Activated T-helper 1 cell treated with anti-CD3 and anti-CD28 coated beads, Interleukin-12 subunit alpha, Interleukin-12 subunit beta, Interleukin-2, Interleukin-4 antibody, amounts not matched to agents 30 ng/mL and 10 ng/mL and 1 ng/mL, durations not matched to agents 14 hours and 24 hours and 36 hours (primary cell): Measurements from ENCODE around the gene ODAD3. TPM values are rescaled to one million over a fixed set of nuclear protein-coding genes. Genes with fewer than 3 reads are reported as not detected.
A peak's percentile ranks its signal among the peaks of the same experiment; 100 is the strongest.

Source experiments
- DNase-seq: peaks from one replicate; pipeline ENCODE4 v3.0.0; 2021; ENCODE audit warnings: low spot score
- H3K27ac Mint-ChIP-seq: one replicate; pipeline ENCODE4 v1.8.0; 2021; ENCODE audit warnings: mild to moderate bottlenecking, mixed read lengths
- H3K27me3 Mint-ChIP-seq: one replicate; pipeline ENCODE4 v1.8.0; 2022; ENCODE audit warnings: mild to moderate bottlenecking, moderate library complexity, mixed read lengths; ENCODE audit not compliant: insufficient read depth
- H3K36me3 Mint-ChIP-seq: one replicate; pipeline ENCODE4 v1.8.0; 2021; ENCODE audit warnings: low read depth, mixed read lengths
- H3K4me1 Mint-ChIP-seq: one replicate; pipeline ENCODE4 v1.8.0; 2021; ENCODE audit warnings: low read depth, mixed read lengths
- H3K4me3 Mint-ChIP-seq: one replicate; pipeline ENCODE4 v1.8.0; 2021; ENCODE audit warnings: mild to moderate bottlenecking, moderate library complexity, mixed read lengths
- H3K9me3 Mint-ChIP-seq: one replicate; pipeline ENCODE4 v1.8.0; 2021; ENCODE audit warnings: mixed read lengths
- intact Hi-C: fragments of 100-400 bp; cut with micrococcal nuclease; formaldehyde crosslinking; loops from one replicate; pipeline ENCODE4 v1.15.1; 2024
- total RNA-seq: library from RNA; stranded (reverse); gene quantifications from 2 replicates; pipeline ENCODE4 v1.2.3, GENCODE V29; 2022

The ODAD3 gene
- total RNA-seq, 1 donor from 2014 or later: not detected

- DNase-seq: no peak
- Mint-ChIP-seq H3K4me1 (no peaks in the 10 kb centered on the region), H3K36me3 (no peaks in the 10 kb centered on the region), H3K27me3 (peaks cover 6% of the 10 kb centered on the region), H3K9me3 (no peaks in the 10 kb centered on the region), H3K27ac (no peak overlapping the region), H3K4me3 (no peak overlapping the region)
- intact Hi-C loops: no loop called here
These were observed 34.1 kb downstream of the ODAD3 start for GRCh38 chr19:11400798-11401197.

GRCh38 chr19:11399667-11400066 is 35.3 kb downstream of the ODAD3 start:
- H3K4me3 Mint-ChIP-seq: no peak overlapping the region
- peaks cover 6% of the 10 kb centered on the region for H3K4me1 Mint-ChIP-seq
- H3K9me3 Mint-ChIP-seq: no peaks in the 10 kb centered on the region
- H3K27me3 Mint-ChIP-seq: peaks cover 7% of the 10 kb centered on the region
- H3K36me3 Mint-ChIP-seq: no peaks in the 10 kb centered on the region
- H3K27ac Mint-ChIP-seq: no peak overlapping the region
- intact Hi-C loops: no loop called here
- DNase-seq: no peak

- Mint-ChIP-seq H3K27ac (peak overlapping the region; percentile 44), H3K4me1 (peaks cover 6% of the 10 kb centered on the region), H3K4me3 (no peak overlapping the region), H3K36me3 (no peaks in the 10 kb centered on the region), H3K27me3 (peaks cover 7% of the 10 kb centered on the region), H3K9me3 (no peaks in the 10 kb centered on the region)
- intact Hi-C loops: no loop called here
- DNase-seq: no peak
These were observed 37.8 kb downstream of the ODAD3 start for GRCh38 chr19:11397089-11397610.

GRCh38 chr19:11390933-11391680 is 43.8 kb downstream of the ODAD3 start:
- Mint-ChIP-seq H3K4me3 (no peak overlapping the region), H3K4me1 (peaks cover 6% of the 10 kb centered on the region), H3K27ac (no peak overlapping the region), H3K9me3 (no peaks in the 10 kb centered on the region), H3K36me3 (no peaks in the 10 kb centered on the region), H3K27me3 (peaks cover 9% of the 10 kb centered on the region)
- DNase-seq: no peak
- intact Hi-C loops: no loop called here

- no peak for DNase-seq
- intact Hi-C loops: no loop called here
- Mint-ChIP-seq H3K27ac (no peak overlapping the region), H3K27me3 (peaks cover 9% of the 10 kb centered on the region), H3K9me3 (no peaks in the 10 kb centered on the region), H3K36me3 (no peaks in the 10 kb centered on the region), H3K4me3 (no peak overlapping the region), H3K4me1 (peaks cover 4% of the 10 kb centered on the region)
These were observed 44.6 kb downstream of the ODAD3 start for GRCh38 chr19:11390359-11390758.

GRCh38 chr19:11387162-11388034 is 47.5 kb downstream of the ODAD3 start:
- Mint-ChIP-seq H3K4me1 (no peaks in the 10 kb centered on the region), H3K9me3 (no peaks in the 10 kb centered on the region), H3K4me3 (no peak overlapping the region), H3K36me3 (no peaks in the 10 kb centered on the region), H3K27me3 (peaks cover 22% of the 10 kb centered on the region), H3K27ac (no peak overlapping the region)
- no peak for DNase-seq
- intact Hi-C loops: no loop called here

GRCh38 chr19:11384778-11385129 is 50.2 kb downstream of the ODAD3 start:
- H3K4me1 Mint-ChIP-seq: peaks cover 8% of the 10 kb centered on the region
- no peak overlapping the region for H3K27ac Mint-ChIP-seq
- intact Hi-C loops: no loop called here
- H3K4me3 Mint-ChIP-seq: no peak overlapping the region
- no peak for DNase-seq
- no peaks in the 10 kb centered on the region for H3K9me3 Mint-ChIP-seq
- peaks cover 22% of the 10 kb centered on the region for H3K27me3 Mint-ChIP-seq
- peaks cover 4% of the 10 kb centered on the region for H3K36me3 Mint-ChIP-seq

- H3K36me3 Mint-ChIP-seq: peaks cover 5% of the 10 kb centered on the region
- peaks cover 22% of the 10 kb centered on the region for H3K27me3 Mint-ChIP-seq
- intact Hi-C loops: loop anchor here (2.0 kb wide), 1 partner anchor 187 kb away; the partner anchor contains the start of gene KANK2
- H3K9me3 Mint-ChIP-seq: no peaks in the 10 kb centered on the region
- H3K4me1 Mint-ChIP-seq: peaks cover 14% of the 10 kb centered on the region
- H3K27ac Mint-ChIP-seq: no peak overlapping the region
- no peak overlapping the region for H3K4me3 Mint-ChIP-seq
- no peak for DNase-seq
These were observed 51.2 kb downstream of the ODAD3 start for GRCh38 chr19:11383706-11384048.

GRCh38 chr19:11382898-11383705 is 51.8 kb downstream of the ODAD3 start:
- Mint-ChIP-seq H3K9me3 (no peaks in the 10 kb centered on the region), H3K27ac (peak overlapping the region; percentile 74), H3K27me3 (peaks cover 22% of the 10 kb centered on the region), H3K36me3 (peaks cover 6% of the 10 kb centered on the region), H3K4me1 (peaks cover 19% of the 10 kb centered on the region), H3K4me3 (peak overlapping the region; percentile 80)
- intact Hi-C loops: loop anchor here (2.0 kb wide), 1 partner anchor 186 kb away; the partner anchor contains the start of gene KANK2
- DNase-seq: no peak

- intact Hi-C loops: loop anchor here (1.0 kb wide), 6 partner anchors 35 to 258 kb away; partner anchors contain the start of genes CCDC159, ODAD3, PRKCSH and TMEM205
- H3K4me1 Mint-ChIP-seq: peaks cover 32% of the 10 kb centered on the region
- no peaks in the 10 kb centered on the region for H3K9me3 Mint-ChIP-seq
- H3K27me3 Mint-ChIP-seq: peaks cover 16% of the 10 kb centered on the region
- H3K4me3 Mint-ChIP-seq: peak overlapping the region; percentile 88
- peaks cover 15% of the 10 kb centered on the region for H3K36me3 Mint-ChIP-seq
- peak; percentile 96 for DNase-seq
- peak overlapping the region; percentile 100 for H3K27ac Mint-ChIP-seq
These were observed 54.0 kb downstream of the ODAD3 start for GRCh38 chr19:11380653-11381537.

- H3K27ac Mint-ChIP-seq: peak overlapping the region; percentile 100
- no peak for DNase-seq
- H3K9me3 Mint-ChIP-seq: no peaks in the 10 kb centered on the region
- peaks cover 19% of the 10 kb centered on the region for H3K36me3 Mint-ChIP-seq
- H3K4me3 Mint-ChIP-seq: peak overlapping the region; percentile 88
- intact Hi-C loops: no loop called here
- H3K27me3 Mint-ChIP-seq: peaks cover 13% of the 10 kb centered on the region
- peaks cover 36% of the 10 kb centered on the region for H3K4me1 Mint-ChIP-seq
These were observed 55.0 kb downstream of the ODAD3 start for GRCh38 chr19:11379857-11380350.
